PFSK-1 (cell line): ENCODE data around the gene DPP6.

Experiments used
- FOXP2 ChIP-seq: optimal IDR thresholded peaks from 2 replicates; pipeline ENCODE3; 2011; ENCODE audit warnings: borderline replicate concordance, control low read depth, inconsistent platforms; ENCODE audit not compliant: insufficient read depth; ENCODE audit errors: extremely low read length, extremely low read depth
- POLR2AphosphoS5 ChIP-seq: IDR thresholded peaks from 2 replicates; pipeline ENCODE4 v1.6.1; 2012; ENCODE audit warnings: low read depth, mild to moderate bottlenecking, control low read depth, low read length, moderate library complexity
- SIN3A ChIP-seq: IDR thresholded peaks from 2 replicates; pipeline ENCODE4 v1.6.1; 2012; ENCODE audit warnings: mild to moderate bottlenecking, low read length, moderate library complexity, borderline replicate concordance; ENCODE audit not compliant: insufficient read depth
- TAF1 ChIP-seq: IDR thresholded peaks from 2 replicates; pipeline ENCODE4 v1.6.1; 2012; ENCODE audit warnings: low read length, control low read depth, borderline replicate concordance; ENCODE audit not compliant: insufficient read depth
- TF ChIP-seq, protein P1 (sequence below), 2 experiments: IDR thresholded peaks; 2 replicates each; pipeline versions ENCODE4 v1.6.1 to v1.8.0; 2011 to 2012; ENCODE audit warnings: low read depth in 2 of 2, low read length in 2 of 2, control low read depth in 1 of 2, inconsistent platforms in 1 of 2, mild to moderate bottlenecking in 1 of 2, moderate library complexity in 1 of 2; ENCODE audit not compliant: insufficient read depth in 1 of 2

DNA sequence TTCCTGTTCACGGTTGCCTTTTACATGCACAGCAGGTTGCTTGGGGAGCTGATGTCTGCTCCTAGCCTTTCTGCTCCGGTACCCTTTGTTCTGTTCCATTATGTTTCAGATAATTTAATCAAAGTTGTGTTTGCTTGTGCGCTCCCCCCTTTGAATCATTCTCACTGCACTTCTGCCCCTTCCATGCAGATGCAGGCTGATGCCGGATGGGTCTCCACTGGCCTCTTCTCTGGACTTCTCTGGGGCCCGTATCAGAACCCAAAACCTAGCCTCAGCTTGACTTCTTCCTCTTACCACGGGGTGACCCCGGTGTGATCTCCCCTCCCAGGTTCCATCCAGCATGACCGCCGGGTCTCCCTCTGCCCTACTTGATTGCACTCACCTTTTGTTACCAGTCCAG is 272.0 kb downstream of the DPP6 start:
- TF ChIP-seq, protein P1, sequence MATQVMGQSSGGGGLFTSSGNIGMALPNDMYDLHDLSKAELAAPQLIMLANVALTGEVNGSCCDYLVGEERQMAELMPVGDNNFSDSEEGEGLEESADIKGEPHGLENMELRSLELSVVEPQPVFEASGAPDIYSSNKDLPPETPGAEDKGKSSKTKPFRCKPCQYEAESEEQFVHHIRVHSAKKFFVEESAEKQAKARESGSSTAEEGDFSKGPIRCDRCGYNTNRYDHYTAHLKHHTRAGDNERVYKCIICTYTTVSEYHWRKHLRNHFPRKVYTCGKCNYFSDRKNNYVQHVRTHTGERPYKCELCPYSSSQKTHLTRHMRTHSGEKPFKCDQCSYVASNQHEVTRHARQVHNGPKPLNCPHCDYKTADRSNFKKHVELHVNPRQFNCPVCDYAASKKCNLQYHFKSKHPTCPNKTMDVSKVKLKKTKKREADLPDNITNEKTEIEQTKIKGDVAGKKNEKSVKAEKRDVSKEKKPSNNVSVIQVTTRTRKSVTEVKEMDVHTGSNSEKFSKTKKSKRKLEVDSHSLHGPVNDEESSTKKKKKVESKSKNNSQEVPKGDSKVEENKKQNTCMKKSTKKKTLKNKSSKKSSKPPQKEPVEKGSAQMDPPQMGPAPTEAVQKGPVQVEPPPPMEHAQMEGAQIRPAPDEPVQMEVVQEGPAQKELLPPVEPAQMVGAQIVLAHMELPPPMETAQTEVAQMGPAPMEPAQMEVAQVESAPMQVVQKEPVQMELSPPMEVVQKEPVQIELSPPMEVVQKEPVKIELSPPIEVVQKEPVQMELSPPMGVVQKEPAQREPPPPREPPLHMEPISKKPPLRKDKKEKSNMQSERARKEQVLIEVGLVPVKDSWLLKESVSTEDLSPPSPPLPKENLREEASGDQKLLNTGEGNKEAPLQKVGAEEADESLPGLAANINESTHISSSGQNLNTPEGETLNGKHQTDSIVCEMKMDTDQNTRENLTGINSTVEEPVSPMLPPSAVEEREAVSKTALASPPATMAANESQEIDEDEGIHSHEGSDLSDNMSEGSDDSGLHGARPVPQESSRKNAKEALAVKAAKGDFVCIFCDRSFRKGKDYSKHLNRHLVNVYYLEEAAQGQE (IDR thresholded peaks at IDR 0.05; ENCODE audit: insufficient read depth in 1 of 2, low read depth in 2 of 2, low read length in 2 of 2), result no peak
- no peak for TF ChIP-seq TAF1
- no peak for TF ChIP-seq POLR2AphosphoS5
- no peak for TF ChIP-seq FOXP2
- no peak for TF ChIP-seq SIN3A
